Limb (tissue), 2 donors: Measurements from ENCODE around the gene CLPTM1L.
"Not testable (repeated sequence)": the region's sequence is repeated elsewhere in the genome, so short reads cannot be mapped to it uniquely, and the experiment has no call there.

Experiments used
- DNase-seq, 2 donors: peaks; one replicate each; pipeline ENCODE4 v3.0.0-alpha.2; 2016; ENCODE audit errors: extremely low spot score in 2 of 2

The CLPTM1L gene

GRCh38 chr5:1342711-1343110, 2.2 kb downstream of the CLPTM1L start:
- DNase-seq: not testable (repeated sequence)

DNA sequence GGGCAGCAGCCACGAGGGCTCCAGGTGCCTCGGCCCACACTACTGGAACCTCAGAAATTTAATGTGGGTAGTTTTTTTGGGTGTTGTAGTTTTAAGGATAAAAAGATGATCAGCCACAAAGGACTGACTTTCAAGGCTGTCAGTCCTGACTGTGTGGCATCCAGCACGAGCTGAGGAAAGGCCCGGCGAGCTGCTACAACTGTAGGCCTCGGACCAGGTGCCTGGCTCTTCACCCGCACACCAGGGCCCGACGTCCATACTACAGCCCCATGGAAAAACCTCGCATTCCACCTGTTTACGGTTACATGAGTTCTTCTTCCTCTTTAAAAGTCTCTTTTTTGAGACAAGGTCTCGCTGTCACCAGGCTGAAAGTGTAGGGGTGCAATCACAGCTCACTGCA, 2.6 kb downstream of the CLPTM1L start:
- DNase-seq: no peak

- DNase-seq: no peak
Measured at GRCh38 chr5:1341863-1342262, 3.0 kb downstream of the CLPTM1L start.

DNA sequence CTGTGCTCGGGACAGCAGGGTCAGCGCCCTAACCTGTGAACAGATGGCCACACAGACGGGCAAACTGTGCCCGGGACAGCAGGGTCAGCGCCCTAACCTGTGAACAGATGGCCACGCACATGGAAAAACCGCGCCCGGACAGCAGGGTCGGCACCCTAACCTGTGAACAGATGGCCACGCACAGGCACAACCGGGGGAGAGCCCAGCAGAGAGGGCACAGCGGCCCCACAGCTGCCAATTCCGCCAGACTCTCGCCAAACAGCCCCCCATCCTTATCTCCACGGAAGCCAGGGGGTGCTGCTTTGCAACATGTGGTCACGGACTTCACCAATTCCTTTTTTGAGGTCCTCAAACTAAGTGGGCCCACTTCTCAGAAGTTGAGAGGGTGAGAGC, 5.1 kb downstream of the CLPTM1L start:
- not testable (repeated sequence) for DNase-seq

- not testable (repeated sequence) for DNase-seq
Measured at GRCh38 chr5:1339139-1339817, 5.6 kb downstream of the CLPTM1L start.

GRCh38 chr5:1338506-1339070, 6.3 kb downstream of the CLPTM1L start:
- DNase-seq: no peak

DNA sequence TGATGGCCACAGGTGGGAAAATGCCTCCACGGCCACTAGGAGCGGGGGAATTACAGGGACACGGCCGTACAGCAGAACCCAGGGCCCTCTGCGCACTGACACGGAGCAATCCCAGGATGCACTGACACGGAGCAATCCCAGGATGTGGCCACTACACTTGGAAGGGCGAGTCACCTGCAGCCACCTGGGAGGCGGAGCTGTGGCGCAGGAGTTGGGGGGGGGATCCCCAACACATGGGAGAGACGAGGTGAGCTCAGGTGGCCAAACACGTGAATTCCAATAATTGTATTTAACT, 6.8 kb downstream of the CLPTM1L start:
- DNase-seq: no peak

DNA sequence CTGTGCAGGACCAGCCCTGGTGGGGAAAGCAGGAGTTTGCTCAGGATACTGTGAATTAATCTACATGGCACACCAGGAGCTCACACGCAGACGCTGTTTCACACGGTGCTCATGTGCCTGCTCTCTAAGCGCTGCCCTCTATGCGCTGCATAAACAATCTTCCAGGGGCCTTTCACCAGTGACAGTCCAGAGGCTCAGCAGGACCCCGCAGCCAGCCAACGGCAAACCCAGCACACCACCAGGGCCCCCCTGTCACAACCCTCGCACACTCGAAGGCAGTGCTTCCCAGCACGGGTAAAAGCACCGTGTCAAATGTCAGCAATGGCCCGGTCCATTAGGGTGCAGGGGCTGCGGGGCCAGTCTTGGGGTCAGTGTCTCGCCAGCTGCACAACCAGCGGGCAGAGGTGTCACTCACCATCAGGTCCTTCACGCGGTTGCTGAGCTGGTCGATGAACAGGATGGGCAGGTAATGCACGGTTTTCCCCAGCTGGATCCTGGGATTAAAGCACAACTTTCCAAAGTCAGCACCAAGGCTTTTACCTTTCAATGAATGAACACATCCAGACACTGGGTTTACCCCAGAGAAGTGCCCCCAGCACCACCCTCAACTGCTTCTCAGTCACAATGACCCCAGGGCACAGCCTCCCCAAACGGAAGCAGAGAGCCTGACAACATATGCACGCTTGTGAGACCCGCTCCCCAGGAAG, 7.3 kb downstream of the CLPTM1L start:
- no peak for DNase-seq

GRCh38 chr5:1336749-1337488, 8.0 kb downstream of the CLPTM1L start:
- DNase-seq: no peak

GRCh38 chr5:1336106-1336561, 8.8 kb downstream of the CLPTM1L start:
- no peak for DNase-seq

DNA sequence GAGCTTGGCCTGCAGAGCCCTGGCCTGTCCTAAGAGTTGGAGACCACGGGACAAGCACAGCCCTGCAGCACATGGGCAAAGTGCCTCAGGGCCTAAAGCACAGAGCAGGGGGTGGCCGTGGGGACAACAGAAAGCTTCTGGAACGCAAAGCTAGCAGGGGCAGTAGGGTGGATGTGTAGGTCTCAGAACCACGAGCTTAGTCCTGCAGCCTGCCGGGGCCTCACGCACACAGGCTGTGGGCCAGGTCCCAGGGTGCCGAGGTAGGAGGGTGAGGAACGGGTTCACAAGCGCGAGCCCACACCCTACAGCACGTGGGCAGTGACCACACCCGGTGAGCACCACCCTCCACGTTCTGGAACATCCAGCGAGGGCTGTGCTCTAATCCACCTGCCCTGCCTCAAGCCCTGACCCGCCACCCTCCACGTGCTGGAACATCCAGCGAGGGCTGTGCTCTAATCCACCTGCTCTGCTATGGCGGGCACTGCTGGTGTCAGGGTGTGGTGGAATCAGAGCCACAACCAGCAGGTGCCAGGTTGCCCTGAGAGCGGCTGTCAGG, 9.3 kb downstream of the CLPTM1L start:
- no peak for DNase-seq

- no peak for DNase-seq
Measured at GRCh38 chr5:1334831-1335539, 9.9 kb downstream of the CLPTM1L start.

GRCh38 chr5:1333986-1334385, 10.9 kb downstream of the CLPTM1L start:
- no peak for DNase-seq

DNA sequence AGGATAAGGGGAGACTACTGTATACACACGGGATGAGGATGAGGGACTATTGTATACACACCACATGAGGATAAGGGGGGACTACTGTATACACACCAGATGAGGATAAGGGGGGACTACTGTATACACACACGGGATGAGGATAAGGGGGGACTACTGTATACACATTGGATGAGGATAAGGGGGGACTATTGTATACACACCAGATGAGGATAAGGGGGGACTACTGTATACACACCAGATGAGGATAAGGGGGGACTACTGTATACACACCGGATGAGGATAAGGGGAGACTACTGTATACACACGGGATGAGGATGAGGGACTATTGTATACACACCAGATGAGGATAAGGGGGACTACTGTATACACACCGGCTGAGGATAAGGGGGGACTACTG, 11.6 kb downstream of the CLPTM1L start:
- DNase-seq: not testable (repeated sequence)

- no peak for DNase-seq
Measured at GRCh38 chr5:1332461-1333001, 12.4 kb downstream of the CLPTM1L start.

DNA sequence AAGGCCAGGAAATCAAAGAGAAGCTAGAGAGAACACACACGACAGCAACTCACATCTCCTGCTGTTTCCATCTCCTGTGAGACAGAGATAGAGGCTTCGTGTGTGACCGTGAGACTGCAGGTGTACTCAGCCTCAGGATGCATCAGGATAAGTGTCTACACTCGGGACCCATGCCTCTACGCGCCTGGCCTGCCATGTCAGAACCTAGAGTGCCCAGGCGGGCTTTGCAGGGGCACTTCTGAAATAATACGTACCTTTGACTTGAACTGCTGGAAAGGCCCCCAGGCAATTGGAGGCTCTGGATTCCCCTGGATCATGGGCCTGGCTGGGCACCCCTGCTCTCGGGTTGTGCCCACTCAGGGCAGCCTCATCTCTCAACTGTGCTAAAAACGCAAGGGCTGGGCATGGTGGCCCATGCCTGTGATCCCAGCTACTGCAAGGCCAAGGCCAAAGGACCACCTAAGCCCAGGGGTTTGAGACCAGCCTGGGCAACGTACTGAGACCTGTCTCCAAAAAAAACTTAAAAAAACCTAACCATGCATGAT, 13.0 kb downstream of the CLPTM1L start:
- no peak for DNase-seq

- no peak for DNase-seq
Measured at GRCh38 chr5:1330847-1331831, 13.8 kb downstream of the CLPTM1L start.

GRCh38 chr5:1330146-1330846, 14.6 kb downstream of the CLPTM1L start:
- DNase-seq: peak in 1 of 2 donors; percentile 24

DNA sequence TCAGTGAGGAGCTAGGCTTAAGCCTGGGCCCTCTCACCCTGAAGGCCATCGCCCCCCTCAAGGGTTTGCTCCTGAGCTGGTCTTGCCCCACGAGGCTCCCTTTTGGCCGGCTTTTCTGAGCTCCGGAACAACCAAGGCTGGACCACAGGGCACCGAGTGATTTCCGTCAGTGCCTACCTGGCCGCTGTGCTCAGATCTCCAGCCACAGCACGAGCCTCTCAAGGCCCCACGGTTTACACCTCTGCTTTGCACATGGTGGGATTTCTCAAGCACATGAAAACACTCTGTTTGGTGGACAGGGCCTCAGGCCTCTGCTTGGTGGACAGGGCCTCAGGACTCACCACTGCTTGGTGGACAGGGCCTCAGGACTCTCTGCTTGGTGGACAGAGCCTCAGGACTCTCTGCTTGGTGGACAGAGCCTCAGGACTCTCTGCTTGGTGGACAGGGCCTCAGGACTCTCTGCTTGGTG, 15.8 kb downstream of the CLPTM1L start:
- no peak for DNase-seq
